Measurements from ENCODE around the gene BFSP2. TPM values are rescaled to one million over a fixed set of nuclear protein-coding genes. Genes with fewer than 3 reads are reported as not detected.
A peak's percentile ranks its signal among the peaks of the same experiment; 100 is the strongest.

BFSP2 gene
- total RNA-seq, 1 experiment from 2014 or later: 0.67 TPM

GRCh38 chr3:133410191-133410892 lies 10.5 kb downstream of the BFSP2 start:
- no peaks in the 10 kb centered on the region for H3K9me3 ChIP-seq (ENCODE audit: control insufficient read depth, insufficient read depth, low read depth, low read length)
- in situ Hi-C loops (cut with HindIII; ENCODE audit: low pct_unique_long_range_greater_than_20kb, low sequenced_read_pairs) (no loop called here), intact Hi-C loops (cut with micrococcal nuclease; ENCODE audit: unreplicated experiment) (no loop called here)
- ChIA-PET CTCF (interaction anchor here (0.7 to 1.1 kb wide), 2 partner anchors 253 to 679 kb away, joined by 3 to 5 read pairs; no protein-coding TSS in a partner anchor), POLR2A (interaction anchor here (0.6 to 0.8 kb wide), 2 partner anchors 119 to 172 kb away, joined by 3 read pairs; no protein-coding TSS in a partner anchor)
- DNase-seq (ENCODE audit: low read depth, low spot score) (no peak), ATAC-seq (0 out of 2 replicates have a peak, but pooled peaks have one; percentile 9)
- H3K36me3 ChIP-seq (ENCODE audit: control insufficient read depth, insufficient read depth, low read length): no peaks in the 10 kb centered on the region
- no peak for TF ChIP-seq CTCF (IDR thresholded peaks at IDR 0.05)
- no peak for TF ChIP-seq POLR2AphosphoS5 (IDR thresholded peaks at IDR 0.05; ENCODE audit: low read depth, low read length)
- no peak for TF ChIP-seq REST (IDR thresholded peaks at IDR 0.05; ENCODE audit: insufficient read depth in 1 of 2, low read depth in 2 of 2, low read length in 1 of 2)
- no peak for TF ChIP-seq TCF7L2 (IDR thresholded peaks at IDR 0.05; ENCODE audit: low read depth, low read length)
- no peak for TF ChIP-seq SIN3A (IDR thresholded peaks at IDR 0.05; ENCODE audit: borderline replicate concordance, insufficient read depth, low read depth, low read length)
- peaks cover 49% of the 10 kb centered on the region for H3K4me1 ChIP-seq (ENCODE audit: control insufficient read depth, insufficient read depth, low read length)
- peak overlapping the region; percentile 98 for H3K27ac ChIP-seq (ENCODE audit: low read length)
- no peaks in the 10 kb centered on the region for H3K27me3 ChIP-seq (ENCODE audit: control insufficient read depth, insufficient read depth, low read length)
- H3K4me3 ChIP-seq (ENCODE audit: low read depth in 2 of 2, low read length in 2 of 2): peak overlapping the region; percentile 21 to 45
- no TSS peak for BruUV-seq (replicated peaks)

GRCh38 chr3:133412183-133413132 lies 12.6 kb downstream of the BFSP2 start:
- H3K27me3 ChIP-seq (ENCODE audit: control insufficient read depth, insufficient read depth, low read length): no peaks in the 10 kb centered on the region
- peak overlapping the region; percentile 98 for H3K27ac ChIP-seq (ENCODE audit: low read length)
- ATAC-seq (peak; percentile 81), DNase-seq (ENCODE audit: low read depth, low spot score) (no peak)
- ChIA-PET CTCF (interaction anchor here (0.9 to 1.7 kb wide), 2 partner anchors 166 to 371 kb away, joined by 4 read pairs; no protein-coding TSS in a partner anchor), POLR2A (interaction anchor here (0.6 to 0.8 kb wide), 3 partner anchors 36 to 167 kb away, joined by 3 to 4 read pairs (median 3); no protein-coding TSS in a partner anchor)
- TF ChIP-seq SIN3A (IDR thresholded peaks at IDR 0.05; ENCODE audit: borderline replicate concordance, insufficient read depth, low read depth, low read length): no peak
- no peak for TF ChIP-seq CTCF (IDR thresholded peaks at IDR 0.05)
- TF ChIP-seq TCF7L2 (IDR thresholded peaks at IDR 0.05; ENCODE audit: low read depth, low read length): no peak
- TF ChIP-seq POLR2AphosphoS5 (IDR thresholded peaks at IDR 0.05; ENCODE audit: low read depth, low read length): peak; percentile 59; the same call in 1 of the 2 replicates
- no peak for TF ChIP-seq REST (IDR thresholded peaks at IDR 0.05; ENCODE audit: insufficient read depth in 1 of 2, low read depth in 2 of 2, low read length in 1 of 2)
- H3K4me1 ChIP-seq (ENCODE audit: control insufficient read depth, insufficient read depth, low read length): peaks cover 45% of the 10 kb centered on the region
- no peaks in the 10 kb centered on the region for H3K9me3 ChIP-seq (ENCODE audit: control insufficient read depth, insufficient read depth, low read depth, low read length)
- in situ Hi-C loops (cut with HindIII; ENCODE audit: low pct_unique_long_range_greater_than_20kb, low sequenced_read_pairs) (no loop called here), intact Hi-C loops (cut with micrococcal nuclease; ENCODE audit: unreplicated experiment) (no loop called here)
- BruUV-seq (replicated peaks): no TSS peak
- no peaks in the 10 kb centered on the region for H3K36me3 ChIP-seq (ENCODE audit: control insufficient read depth, insufficient read depth, low read length)
- peak overlapping the region; percentile 38 to 64 for H3K4me3 ChIP-seq (ENCODE audit: low read depth in 2 of 2, low read length in 2 of 2)

All from Panc1 (cell line).